CD4-positive, alpha-beta T cell (primary cell): ENCODE results near the gene RNF138. TPM values are rescaled to one million over a fixed set of nuclear protein-coding genes. Genes with fewer than 3 reads are reported as not detected.
"Not testable (repeated sequence)": the region's sequence is repeated elsewhere in the genome, so short reads cannot be mapped to it uniquely, and the experiment has no call there.

ENCODE experiments used
- ATAC-seq: fragments of 200-7000 bp; cut with Tn5 transposase; one replicate; pipeline ENCODE4 v1.10.0; 2022; ENCODE audit warnings: mild to moderate bottlenecking; ENCODE audit not compliant: poor library complexity
- CTCF ChIA-PET: fragments of 350-600 bp; sonication (Branson Sonifier 250); formaldehyde crosslinking; loops from one replicate; lab custom pipeline; 2021; ENCODE audit warnings: antibody characterized with exemption, inconsistent platforms; lab: Charles Lee
- POLR2A ChIA-PET: fragments of 350-600 bp; sonication (Branson Sonifier 250); formaldehyde crosslinking; loops from one replicate; lab custom pipeline; 2021; ENCODE audit warnings: antibody characterized with exemption, inconsistent platforms; lab: Charles Lee
- DNase-seq, 14 experiments: peaks; one replicate each; pipeline ENCODE4 v3.0.0-alpha.2; 2013 to 2020; ENCODE audit warnings: mixed read lengths in 2 of 14
- H3K27ac ChIP-seq, 2 donors: one replicate each; pipeline versions ENCODE4 v1.5.1 to v1.7.0; 2013; ENCODE audit warnings: low read length in 2 of 2, low read depth in 1 of 2, mild to moderate bottlenecking in 1 of 2
- H3K27me3 ChIP-seq, 2 experiments: 1 replicate in 1 of 2; 2 replicates in 1 of 2; pipeline versions ENCODE4 v1.6.1 to v1.7.0; 2013; ENCODE audit warnings: low read length in 2 of 2, control low read depth in 1 of 2, mild to moderate bottlenecking in 1 of 2, moderate library complexity in 1 of 2; ENCODE audit not compliant: insufficient read depth in 2 of 2, control insufficient read depth in 1 of 2
- H3K36me3 ChIP-seq: one replicate; pipeline ENCODE4 v1.6.1; 2013; ENCODE audit warnings: low read length, control low read depth; ENCODE audit not compliant: insufficient read depth
- H3K4me1 ChIP-seq: one replicate; pipeline ENCODE4 v1.6.1; 2013; ENCODE audit warnings: low read length, control low read depth; ENCODE audit not compliant: insufficient read depth
- H3K4me3 ChIP-seq: one replicate; pipeline ENCODE4 v1.5.1; 2013; ENCODE audit warnings: mild to moderate bottlenecking, low read length, moderate library complexity
- H3K9me3 ChIP-seq, 2 experiments: 1 replicate in 1 of 2; 2 replicates in 1 of 2; pipeline versions ENCODE4 v1.6.1 to v1.7.0; 2013; ENCODE audit warnings: low read length in 2 of 2, mild to moderate bottlenecking in 2 of 2, control low read depth in 1 of 2, moderate library complexity in 1 of 2; ENCODE audit not compliant: control insufficient read depth in 1 of 2, insufficient read depth in 1 of 2
- H3K27ac Mint-ChIP-seq: one replicate; pipeline ENCODE4 v1.8.0; 2020; ENCODE audit warnings: mixed read lengths
- H3K27me3 Mint-ChIP-seq: one replicate; pipeline ENCODE4 v1.8.0; 2021; ENCODE audit warnings: mixed read lengths
- H3K36me3 Mint-ChIP-seq: one replicate; pipeline ENCODE4 v1.8.0; 2021; ENCODE audit warnings: low read depth, mixed read lengths
- H3K4me1 Mint-ChIP-seq: one replicate; pipeline ENCODE4 v1.8.0; 2021; ENCODE audit warnings: low read depth, mixed read lengths
- H3K4me3 Mint-ChIP-seq: one replicate; pipeline ENCODE4 v1.8.0; 2020; ENCODE audit warnings: mild to moderate bottlenecking, mixed read lengths
- H3K9me3 Mint-ChIP-seq: one replicate; pipeline ENCODE4 v1.8.0; 2020; ENCODE audit warnings: mixed read lengths
- CTCF ChIP-seq: fragments of 200-600 bp; IDR thresholded peaks from one replicate; pipeline ENCODE4 v1.8.0; 2022; ENCODE audit warnings: antibody characterized with exemption, mild to moderate bottlenecking
- intact Hi-C, 2 experiments: fragments of 100-400 bp; cut with DNase I in 1 of 2; cut with micrococcal nuclease in 1 of 2; formaldehyde crosslinking; loops; one replicate each; pipeline versions ENCODE4 v1.15.1 to v1.9.0; 2023 to 2025; cut with DNase I, micrococcal nuclease
- total RNA-seq, 174 experiments: library from RNA in 2 of 174; stranded (reverse) in 2 of 174; gene quantifications; one replicate each; pipeline ENCODE4 v1.2.3 and lab custom pipeline; 2021 to 2026

The RNF138 gene
- total RNA-seq, 2 experiments from 2014 or later, result 177 to 184 TPM

- peak overlapping the region; percentile 71 for H3K4me3 Mint-ChIP-seq
- no peaks in the 10 kb centered on the region for H3K36me3 ChIP-seq
- no peak overlapping the region for H3K27ac ChIP-seq
- POLR2A ChIA-PET, result interaction anchor here (0.6 to 1.2 kb wide), 6 partner anchors 9 to 391 kb away, joined by 3 to 7 read pairs (median 5); partner anchors contain the start of genes GAREM1 and TRAPPC8
- peaks cover 0 to 3% of the 10 kb centered on the region in 2 experiments for H3K27me3 ChIP-seq
- no peaks in the 10 kb centered on the region for H3K36me3 Mint-ChIP-seq
- no peak overlapping the region for H3K27ac Mint-ChIP-seq
- no peaks in the 10 kb centered on the region for H3K9me3 ChIP-seq
- H3K4me3 ChIP-seq, result peak overlapping the region; percentile 45
- peak; percentile 86 for TF ChIP-seq CTCF
- peaks cover 7% of the 10 kb centered on the region for H3K4me1 ChIP-seq
- intact Hi-C loops, result loop anchor here (1.0 to 10.0 kb wide), 2 partner anchors 317 to 394 kb away; partner anchors contain the start of gene GAREM1 (in 1 of the 2)
- peak; percentile 93 for ATAC-seq
- H3K27me3 Mint-ChIP-seq, result peaks cover 9% of the 10 kb centered on the region
- CTCF ChIA-PET, result interaction anchor here (0.6 to 3.0 kb wide), 7 partner anchors 383 to 522 kb away, joined by 3 to 47 read pairs (median 3); no protein-coding TSS in a partner anchor
- H3K9me3 Mint-ChIP-seq, result no peaks in the 10 kb centered on the region
- peaks cover 5% of the 10 kb centered on the region for H3K4me1 Mint-ChIP-seq
- DNase-seq, result peak; percentile 53 to 87 (median 60)
Observed at GRCh38 chr18:32158108-32158624, 66.5 kb downstream of the RNF138 start.

- H3K4me3 Mint-ChIP-seq, H3K27me3 ChIP-seq, H3K27ac ChIP-seq, H3K27ac Mint-ChIP-seq, H3K9me3 ChIP-seq, H3K36me3 ChIP-seq, H3K9me3 Mint-ChIP-seq, H3K4me1 ChIP-seq, H3K27me3 Mint-ChIP-seq, ATAC-seq, DNase-seq, H3K36me3 Mint-ChIP-seq, H3K4me1 Mint-ChIP-seq: not testable (repeated sequence)
- ChIA-PET CTCF (interaction anchor here (1.0 to 3.0 kb wide), 5 partner anchors 387 to 403 kb away, joined by 3 to 47 read pairs (median 4); no protein-coding TSS in a partner anchor), POLR2A (interaction anchor here (0.7 to 1.2 kb wide), 3 partner anchors 215 to 391 kb away, joined by 3 to 7 read pairs (median 6); partner anchors contain the start of genes GAREM1 and TRAPPC8)
- intact Hi-C loops, result loop anchor here (1.0 to 10.0 kb wide), 2 partner anchors 316 to 394 kb away; partner anchors contain the start of gene GAREM1 (in 1 of the 2)
- H3K4me3 ChIP-seq, result peak overlapping the region; percentile 45
Observed at GRCh38 chr18:32158631-32159030, 67.0 kb downstream of the RNF138 start.

GRCh38 chr18:32160547-32160946 is 68.9 kb downstream of the RNF138 start:
- intact Hi-C loops, result loop anchor here in 1 of 2 experiments (10.0 kb wide), 1 partner anchor 104 kb away; no protein-coding TSS in a partner anchor
- Mint-ChIP-seq H3K27ac (no peak overlapping the region), H3K27me3 (peaks cover 9% of the 10 kb centered on the region), H3K4me1 (peaks cover 5% of the 10 kb centered on the region), H3K36me3 (no peaks in the 10 kb centered on the region), H3K4me3 (no peak overlapping the region), H3K9me3 (no peaks in the 10 kb centered on the region)
- Histone ChIP-seq H3K27ac (no peak overlapping the region), H3K27me3 (peaks cover 0 to 3% of the 10 kb centered on the region in 2 experiments), H3K4me3 (no peak overlapping the region), H3K36me3 (no peaks in the 10 kb centered on the region), H3K4me1 (peaks cover 7% of the 10 kb centered on the region), H3K9me3 (no peaks in the 10 kb centered on the region)
- ChIA-PET CTCF (interaction anchor here (1.6 kb wide), 1 partner anchor 392 kb away, joined by 6 read pairs; no protein-coding TSS in a partner anchor), POLR2A (no interaction called here)
- DNase-seq (no peak), ATAC-seq (no peak)
- no peak for TF ChIP-seq CTCF
